NB4 (cell line): Measurements from ENCODE around the gene DIDO1.

Experiments
- CTCF ChIP-seq: IDR thresholded peaks from one replicate; pipeline ENCODE4 v1.5.1; 2012; ENCODE audit warnings: low read depth, low read length
- POLR2A ChIP-seq: IDR thresholded peaks from 2 replicates; pipeline ENCODE4 v1.6.1; 2011; ENCODE audit warnings: mild to moderate bottlenecking; ENCODE audit not compliant: insufficient read length; ENCODE audit errors: extremely low read depth

- TF ChIP-seq CTCF (no peak), POLR2A (no peak)
These were observed 40.2 kb upstream of the DIDO1 start for GRCh38 chr20:62966212-62967148.
